IMR-90 (cell line): ENCODE measurements around the gene FRZB. TPM values are rescaled to one million over a fixed set of nuclear protein-coding genes. Genes with fewer than 3 reads are reported as not detected.

Source experiments
- ATAC-seq: fragments of 200-7000 bp; cut with Tn5 transposase; 2 replicates; pipeline ENCODE4 v1.9.1; 2020; ENCODE audit warnings: low read depth, mild to moderate bottlenecking, moderate library complexity
- BruUV-seq: library from RNA; stranded (reverse); fragments of 400-500 nt; replicated peaks from 2 replicates; lab custom pipeline; 2021; lab: Mats Ljungman, UMichigan
- CTCF ChIA-PET: fragments of 300-600 bp; formaldehyde crosslinking; extraction: SDS; loops from one replicate; lab custom pipeline; 2021; ENCODE audit warnings: antibody characterized with exemption; lab: Yijun Ruan, JAX
- POLR2A ChIA-PET: fragments of 300-600 bp; sonication (Branson Sonifier 250); formaldehyde crosslinking; loops from one replicate; lab custom pipeline; 2022; ENCODE audit warnings: antibody characterized with exemption; ENCODE audit not compliant: unreplicated experiment; lab: Charles Lee
- DNase-seq: peaks from one replicate; pipeline ENCODE4 v3.0.0; 2013
- H2AFZ ChIP-seq: replicated peaks from 2 replicates; pipeline ENCODE3; 2013; ENCODE audit warnings: low read length, mild to moderate bottlenecking; ENCODE audit not compliant: poor library complexity
- H2AK5ac ChIP-seq: 2 replicates; pipeline ENCODE4 v1.6.1; 2013; ENCODE audit warnings: low read depth, low read length, inconsistent platforms
- H2AK9ac ChIP-seq: replicated peaks from 2 replicates; pipeline ENCODE3; 2013; ENCODE audit warnings: mild to moderate bottlenecking, low read depth, low read length, moderate library complexity; ENCODE audit not compliant: poor library complexity
- H2BK120ac ChIP-seq: 2 replicates; pipeline ENCODE4 v1.6.1; 2013; ENCODE audit warnings: low read depth, low read length, inconsistent platforms
- H2BK15ac ChIP-seq: 3 replicates; pipeline ENCODE4 v1.6.1; 2013; ENCODE audit warnings: low read depth, low read length, inconsistent platforms
- H2BK20ac ChIP-seq: 2 replicates; pipeline ENCODE4 v1.6.1; 2013; ENCODE audit warnings: low read depth, mild to moderate bottlenecking, inconsistent platforms, low read length, moderate library complexity
- H2BK5ac ChIP-seq: 2 replicates; pipeline ENCODE4 v1.6.1; 2013; ENCODE audit warnings: mild to moderate bottlenecking, low read depth, low read length, inconsistent platforms; ENCODE audit not compliant: poor library complexity, severe bottlenecking
- H3K14ac ChIP-seq: replicated peaks from 2 replicates; pipeline ENCODE4 v1.6.1; 2013; ENCODE audit warnings: low read depth, low read length, inconsistent platforms
- H3K18ac ChIP-seq: 2 replicates; pipeline ENCODE4 v1.6.1; 2013; ENCODE audit warnings: low read depth, low read length, control low read depth
- H3K23ac ChIP-seq: 2 replicates; pipeline ENCODE4 v1.6.1; 2013; ENCODE audit warnings: low read depth, low read length, inconsistent platforms
- H3K27ac ChIP-seq: 2 replicates; pipeline ENCODE4 v1.5.1; 2013; ENCODE audit warnings: mild to moderate bottlenecking, control low read depth, low read length; ENCODE audit not compliant: insufficient read depth
- H3K27me3 ChIP-seq: 2 replicates; pipeline ENCODE4 v1.6.1; 2013; ENCODE audit warnings: low read length; ENCODE audit not compliant: control insufficient read depth, insufficient read depth
- H3K36me3 ChIP-seq: 2 replicates; pipeline ENCODE4 v1.6.1; 2013; ENCODE audit warnings: low read length, mixed read lengths; ENCODE audit not compliant: control insufficient read depth, insufficient read depth
- H3K4ac ChIP-seq: 2 replicates; pipeline ENCODE4 v1.6.1; 2013; ENCODE audit warnings: low read depth, low read length, inconsistent platforms
- H3K4me1 ChIP-seq: 2 replicates; pipeline ENCODE4 v1.6.1; 2013; ENCODE audit warnings: low read length, mixed read lengths; ENCODE audit not compliant: control insufficient read depth, insufficient read depth
- H3K4me2 ChIP-seq: 2 replicates; pipeline ENCODE4 v1.6.1; 2013; ENCODE audit warnings: low read depth, mild to moderate bottlenecking, control low read depth, low read length, moderate library complexity
- H3K4me3 ChIP-seq: 2 replicates; pipeline ENCODE4 v1.5.1; 2013; ENCODE audit warnings: low read depth, mild to moderate bottlenecking, control low read depth, low read length, moderate library complexity; ENCODE audit not compliant: insufficient read depth
- H3K56ac ChIP-seq: 2 replicates; pipeline ENCODE4 v1.6.1; 2013; ENCODE audit warnings: low read length, inconsistent platforms; ENCODE audit not compliant: insufficient read depth; ENCODE audit errors: extremely low read depth
- H3K79me1 ChIP-seq, 2 experiments: 2 replicates each; pipeline ENCODE4 v1.6.1; 2013; ENCODE audit warnings: low read length in 2 of 2, inconsistent platforms in 1 of 2, low read depth in 1 of 2
- H3K9ac ChIP-seq: 2 replicates; pipeline ENCODE4 v1.6.1; 2013; ENCODE audit warnings: low read depth, low read length, control low read depth
- H3K9me1 ChIP-seq: 2 replicates; pipeline ENCODE4 v1.6.1; 2013; ENCODE audit warnings: low read length, inconsistent platforms; ENCODE audit not compliant: insufficient read depth
- H3K9me3 ChIP-seq: 2 replicates; pipeline ENCODE4 v1.6.1; 2013; ENCODE audit warnings: low read length; ENCODE audit not compliant: control insufficient read depth, insufficient read depth
- H4K20me1 ChIP-seq: 2 replicates; pipeline ENCODE4 v1.6.1; 2013; ENCODE audit warnings: low read length, inconsistent platforms; ENCODE audit not compliant: insufficient read depth
- H4K5ac ChIP-seq: 2 replicates; pipeline ENCODE4 v1.6.1; 2013; ENCODE audit warnings: mild to moderate bottlenecking, low read depth, low read length, control low read depth
- H4K8ac ChIP-seq, 2 experiments: 2 replicates each; pipeline ENCODE4 v1.6.1; 2013; ENCODE audit warnings: low read depth in 2 of 2, low read length in 2 of 2, control low read depth in 1 of 2, inconsistent platforms in 1 of 2
- H4K91ac ChIP-seq: 2 replicates; pipeline ENCODE4 v1.6.1; 2013; ENCODE audit warnings: low read depth, low read length, inconsistent platforms; ENCODE audit not compliant: insufficient read depth
- MAFK ChIP-seq: IDR thresholded peaks from 2 replicates; pipeline ENCODE4 v1.6.1; 2012; ENCODE audit warnings: low read depth, low read length, improper control_type of control experiment
- WGBS, 2 experiments: methylation state at CpG; one replicate each; pipeline versions ENCODE4 v1.1.5 to v1.1.7; 2013; ENCODE audit warnings: missing lambda C conversion rate in 2 of 2; ENCODE audit not compliant: insufficient read length in 1 of 2; ENCODE audit errors: extremely low coverage in 2 of 2; 5-methylcytosine and 5-hydroxymethylcytosine counted together
- dilution Hi-C: fragments of 300-500 bp; cut with HindIII; formaldehyde crosslinking; loops from one replicate; pipeline ENCODE4 v1.14.3; 2018; ENCODE audit warnings: low sequenced_read_pairs; ENCODE audit not compliant: unreplicated experiment
- in situ Hi-C: fragments of 300-500 bp; cut with MboI; formaldehyde crosslinking; loops from 3 replicates; pipeline ENCODE4 v1.14.3; 2019; ENCODE audit warnings: low sequenced_read_pairs, inconsistent platforms, mixed read lengths
- intact Hi-C: fragments of 100-400 bp; cut with micrococcal nuclease; formaldehyde crosslinking; loops from 2 replicates; pipeline ENCODE4 v1.10.0; 2022
- polyA plus RNA-seq, 3 experiments: library from polyadenylated mRNA; depleted of rRNA; stranded (reverse); fragments of >200 nt; gene quantifications; 2 replicates each; pipeline ENCODE4 v1.2.3, GENCODE V29; 2012; ENCODE audit warnings: low replicate concordance in 1 of 3
- total RNA-seq: library from RNA; depleted of rRNA; stranded (reverse); fragments of >200 nt; gene quantifications from 2 replicates; pipeline ENCODE4 v1.2.3, GENCODE V29; 2012

Gene FRZB
- total and polyA plus RNA-seq, 2 of the 4 experiments (the other 2 are of a cell fraction) = 0.18 to 1.2 TPM

GRCh38 chr2:182901748-182902147 lies 35.3 kb upstream of the FRZB start:
- Histone ChIP-seq H3K9me1 (no peaks in the 10 kb centered on the region), H4K8ac (no peak overlapping the region), H2BK120ac (no peak overlapping the region), H3K14ac (no peak overlapping the region), H3K79me1 (no peaks in the 10 kb centered on the region), H2BK20ac (no peak overlapping the region), H4K20me1 (no peaks in the 10 kb centered on the region), H3K9ac (no peak overlapping the region), H2AK9ac (no peak overlapping the region), H2AFZ (no peak overlapping the region), H2BK15ac (no peak overlapping the region), H4K5ac (no peak overlapping the region), H3K4me3 (no peak overlapping the region), H3K56ac (no peak overlapping the region), H3K23ac (no peak overlapping the region), H3K27ac (no peak overlapping the region), H3K9me3 (no peaks in the 10 kb centered on the region), H3K18ac (no peak overlapping the region), H2BK5ac (no peak overlapping the region), H3K36me3 (0 out of 2 replicates have a peak, but pooled peaks cover 2% of the 10 kb centered on the region), H2AK5ac (no peak overlapping the region), H3K4me1 (peaks cover 2% of the 10 kb centered on the region; the same call in 1 of the 2 replicates), H3K4me2 (no peak overlapping the region), H3K27me3 (no peaks in the 10 kb centered on the region), H3K4ac (no peak overlapping the region), H4K91ac (no peak overlapping the region)
- TF ChIP-seq MAFK = no peak
- ChIA-PET POLR2A (interaction anchor here (0.6 kb wide), 1 partner anchor 232 kb away, joined by 6 read pairs; no protein-coding TSS in a partner anchor), CTCF (no interaction called here)
- in situ Hi-C loops = no loop called here
- no peak for ATAC-seq
- WGBS, 2 experiments = no CpG with 5 or more reads among the region's 6 CpGs
- intact Hi-C loops = no loop called here
- dilution Hi-C loops = no loop called here
- no TSS peak for BruUV-seq
- no peak for DNase-seq
